Heart right ventricle (tissue), 16 donors: ENCODE results near the gene SREBF2. TPM values are rescaled to one million over a fixed set of nuclear protein-coding genes. Genes with fewer than 3 reads are reported as not detected.

Experiments
- ATAC-seq, 8 donors: fragments of 200-7000 bp; cut with Tn5 transposase; one replicate each; pipeline ENCODE4 v1.9.1; 2020; ENCODE audit warnings: mild to moderate bottlenecking in 8 of 8, moderate library complexity in 8 of 8, moderate number of reproducible peaks in 1 of 8
- DNase-seq, 2 donors: peaks; one replicate each; pipeline ENCODE4 v3.0.0-alpha.2; 2020
- H3K27ac ChIP-seq, 10 donors: fragments of 200-600 bp; sonication (generic) in 2 of 10; one replicate each; pipeline versions ENCODE4 v1.5.0 to v1.8.0; 2020 to 2022; ENCODE audit warnings: mild to moderate bottlenecking in 3 of 10
- H3K27me3 ChIP-seq, 7 donors: fragments of 200-600 bp; one replicate each; pipeline ENCODE4 v1.8.0; 2021 to 2022; ENCODE audit warnings: mild to moderate bottlenecking in 2 of 7
- H3K36me3 ChIP-seq, 9 donors: fragments of 200-600 bp; sonication (generic) in 1 of 9; one replicate each; pipeline versions ENCODE4 v1.5.0 to v1.8.0; 2020 to 2022; ENCODE audit warnings: mild to moderate bottlenecking in 2 of 9
- H3K4me1 ChIP-seq, 9 donors: fragments of 200-600 bp; sonication (generic) in 1 of 9; one replicate each; pipeline versions ENCODE4 v1.5.0 to v1.8.0; 2020 to 2022; ENCODE audit warnings: mild to moderate bottlenecking in 4 of 9
- H3K4me3 ChIP-seq, 10 donors: fragments of 200-600 bp; sonication (generic) in 2 of 10; one replicate each; pipeline versions ENCODE4 v1.5.0 to v1.8.0; 2020 to 2022; ENCODE audit warnings: mild to moderate bottlenecking in 7 of 10, moderate library complexity in 2 of 10
- H3K9me3 ChIP-seq, 11 donors: fragments of 200-600 bp in 10 of 11; sonication (generic) in 2 of 11; one replicate each; pipeline versions ENCODE4 v1.5.0 to v1.8.0; 2013 to 2022; ENCODE audit warnings: mild to moderate bottlenecking in 2 of 11, control low read depth in 1 of 11, moderate library complexity in 1 of 11
- CTCF ChIP-seq, 9 donors: fragments of 200-600 bp; sonication (generic) in 2 of 9; IDR thresholded peaks; one replicate each; pipeline versions ENCODE4 v1.5.0 to v1.8.0; 2021 to 2022; ENCODE audit warnings: antibody characterized with exemption in 9 of 9, mild to moderate bottlenecking in 5 of 9, moderate library complexity in 1 of 9
- WGBS, 2 donors: extraction: QIAGEN DNeasy Blood & Tissue Kit; methylation state at CpG; one replicate each; pipeline ENCODE4 v1.1.7; 2013; ENCODE audit warnings: inconsistent platforms in 1 of 2; 5-methylcytosine and 5-hydroxymethylcytosine counted together
- intact Hi-C, 10 donors: fragments of 100-400 bp; cut with DNase I; formaldehyde crosslinking; loops; one replicate each; pipeline versions ENCODE4 v1.11.1 to v1.14.2; 2022
- polyA plus RNA-seq, 2 donors: library from polyadenylated mRNA; stranded (reverse); fragments of 200-250 nt; gene quantifications; one replicate each; pipeline ENCODE4 v1.2.3, GENCODE V29; 2013
- total RNA-seq, 10 donors: library from RNA; stranded (reverse); fragmentation: NEBNext Ultra II Directional in 3 of 10; extraction: Animal tissue kit (Norgen Biotek cat#: 25700) in 3 of 10; gene quantifications; one replicate each; pipeline versions ENCODE4 v1.2.1 to v1.2.4, GENCODE V29; 2021 to 2023
- donor health status: Arrhythmogenic right ventricular cardiomyopathy.
- donor health status: ischemic (EF 13 %, LVEDD 7.1; RV severe dilation, severe dysfunction).
- donor health status: healthy with polysubstance abuse.
- donor health status: DM: no; HTN: yes; CAD: no.
- donor health status: DM: no; HTN: no; CAD: no.
- donor health status: ischemic (EF 25% LVEDD 6.9; RV normal size, moderate dysfunction).
- donor health status: ischemic (EF 25% LVEDD 5.7; RV mildly dilated, moderate dysfunction).
- donor health status: healthy.
- donor health status: DM: yes; HTN: yes; CAD: no.
- donor health status: Ischemic cardiomyopathy.
- donor health status: ischemic (EF 35%, LVEDD 5.7; RV mildly dilated, moderate dysfunction).
- donor health status: nonischemic (EF 11% LVEDD 7.7; RV severe dilation, severe dysfunction).
- donor health status: DM: yes; HTN: yes; CAD: no.
- donor health status: PGD.
- donor health status: ischemic (EF 29% LVEDD 5.4; RV normal size, mild dysfunction).
- donor health status: nonischemic (EF 23%, LVEDD 6.1; RV moderate dilation, normal function).

The SREBF2 gene
- total and polyA plus RNA-seq, 12 donors, result 37.5 to 94.3 (median 71.3) TPM

DNA sequence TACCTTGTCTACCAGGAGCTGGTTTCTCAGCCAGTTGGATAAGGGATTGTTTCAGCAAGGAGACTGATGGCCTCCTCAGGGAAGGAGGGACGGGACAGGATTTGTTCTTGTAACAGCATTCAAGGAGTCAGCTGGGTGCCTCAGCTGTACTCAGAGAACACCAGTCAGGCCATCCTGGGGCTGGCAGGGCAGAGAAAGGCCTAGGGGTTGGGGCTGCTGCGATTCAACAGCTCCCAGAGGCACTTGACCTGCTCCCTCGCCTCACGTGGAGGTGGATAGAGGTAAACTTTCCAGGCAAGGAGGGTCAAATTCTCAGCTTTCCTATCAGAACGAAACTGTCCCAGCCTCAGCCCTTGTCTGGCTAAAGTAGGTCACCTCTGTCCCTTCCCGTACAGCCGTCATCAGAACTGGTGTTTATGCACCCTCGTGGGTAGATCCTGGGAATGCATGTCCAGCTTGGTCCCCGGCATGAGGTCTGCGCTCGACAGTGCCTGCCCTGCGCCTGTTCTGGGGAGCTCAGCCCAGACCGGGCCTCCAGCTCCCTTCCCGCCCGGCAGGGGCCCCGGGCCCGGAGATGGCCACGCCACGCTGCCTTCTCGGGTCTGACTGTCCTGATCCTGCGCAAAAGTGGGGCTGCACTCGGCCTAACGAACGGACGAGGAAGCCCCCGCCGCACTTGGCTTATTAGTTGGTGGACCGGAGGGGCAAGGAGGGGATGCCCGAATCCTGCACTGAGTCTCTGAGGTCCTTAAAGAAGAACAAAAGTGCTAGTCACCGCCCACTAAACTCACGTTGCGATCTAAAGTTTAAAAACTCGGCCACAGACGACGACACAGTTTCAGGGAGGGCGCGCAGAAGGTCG is 33.2 kb upstream of the SREBF2 start:
- no peaks in the 10 kb centered on the region for H3K27me3 ChIP-seq
- ATAC-seq, result peak; percentile 52 to 76 (median 72)
- DNase-seq, result peak; percentile 34 to 48
- WGBS, 2 donors, result 18 to 19% methylated on average over 38 of the region's 38 CpGs
- intact Hi-C loops, result loop anchor here in 3 of 10 donors (5.0 to 10.0 kb wide), 3 partner anchors 52 to 105 kb away; partner anchors contain the start of gene MEI1 (in 3 of the 3)
- peaks cover 6 to 31% (median 22%) of the 10 kb centered on the region in 9 donors for H3K4me1 ChIP-seq
- peak overlapping the region; percentile 54 to 100 (median 85) for H3K4me3 ChIP-seq
- TF ChIP-seq CTCF (IDR thresholded peaks at IDR 0.05), result no peak
- H3K27ac ChIP-seq, result peak overlapping the region; percentile 70 to 96 (median 91)
- H3K9me3 ChIP-seq, result no peaks in the 10 kb centered on the region
- H3K36me3 ChIP-seq, result peaks cover 0 to 2% (median 0%) of the 10 kb centered on the region in 9 donors

- ATAC-seq, result peak; percentile 97 to 99 (median 99)
- H3K27ac ChIP-seq, result peak within 1 kb of the TSS; percentile 70 to 96 (median 91)
- TF ChIP-seq CTCF (IDR thresholded peaks at IDR 0.05), result no peak
- no peaks in the 10 kb centered on the region for H3K36me3 ChIP-seq
- peaks cover 6 to 31% (median 22%) of the 10 kb centered on the region in 9 donors for H3K4me1 ChIP-seq
- DNase-seq, result peak; percentile 90 to 95
- H3K27me3 ChIP-seq, result no peaks in the 10 kb centered on the region
- H3K4me3 ChIP-seq, result peak within 1 kb of the TSS; percentile 54 to 100 (median 85)
- no peaks in the 10 kb centered on the region for H3K9me3 ChIP-seq
- WGBS, 2 donors, result 0 to 1% methylated on average over 52 of the region's 52 CpGs
- intact Hi-C loops, result loop anchor here in 2 of 10 donors (5.0 to 10.0 kb wide), 2 partner anchors 103 to 106 kb away; partner anchors contain the start of gene MEI1 (in 2 of the 2)
Measured at GRCh38 chr22:41800348-41801146, 32.4 kb upstream of the SREBF2 start, which contains the start of gene CCDC134. TSS of gene CCDC134 (plus strand) at chr22:41800679. CDS start at chr22:41808891, 8,212 bp downstream.

DNA sequence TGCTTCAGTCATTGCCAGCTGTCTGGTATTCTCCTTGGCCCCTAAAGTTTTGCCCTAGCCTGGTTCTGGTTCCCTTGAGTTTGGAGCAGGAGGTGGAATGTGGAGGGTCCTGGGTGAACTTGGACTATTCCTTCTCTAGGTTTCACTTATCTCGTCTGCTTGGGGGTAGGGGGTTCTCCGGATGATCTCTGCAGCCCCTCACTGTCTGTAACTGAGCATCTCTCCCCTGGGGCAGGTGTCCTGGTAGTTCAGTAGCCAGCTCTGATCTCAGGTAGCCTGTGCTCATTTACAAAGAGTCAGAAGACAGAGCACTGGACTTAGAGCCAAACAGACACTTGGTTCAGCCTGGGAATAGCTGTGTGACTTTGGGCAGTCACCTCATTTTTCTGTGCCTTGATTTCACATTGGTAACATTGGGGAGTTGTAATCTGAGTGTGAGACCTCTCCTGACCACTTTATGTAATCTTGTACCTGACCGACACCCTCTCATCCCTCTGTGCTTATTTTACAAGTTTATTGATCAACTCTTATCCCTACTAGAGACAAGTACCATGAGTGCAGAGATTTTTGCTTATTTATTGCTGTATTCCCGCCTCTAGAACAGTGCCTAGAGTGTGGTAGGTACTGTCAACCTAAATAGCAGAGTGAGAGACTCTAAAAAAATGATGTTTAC is 31.6 kb upstream of the SREBF2 start:
- peak overlapping the region in 7 of 10 donors; percentile 89 to 96 (median 93) for H3K27ac ChIP-seq
- DNase-seq (no peak), ATAC-seq (no peak)
- peak overlapping the region; percentile 54 to 100 (median 85) for H3K4me3 ChIP-seq
- no peaks in the 10 kb centered on the region for H3K27me3 ChIP-seq
- peaks cover 6 to 31% (median 22%) of the 10 kb centered on the region in 9 donors for H3K4me1 ChIP-seq
- no peak for TF ChIP-seq CTCF (IDR thresholded peaks at IDR 0.05)
- intact Hi-C loops, result loop anchor here in 2 of 10 donors (5.0 to 10.0 kb wide), 2 partner anchors 104 to 106 kb away; partner anchors contain the start of gene MEI1 (in 2 of the 2)
- no peaks in the 10 kb centered on the region for H3K9me3 ChIP-seq
- H3K36me3 ChIP-seq, result no peaks in the 10 kb centered on the region
- 37 to 41% methylated on average over 4 of the region's 4 CpGs for WGBS, 2 donors
